Nephron (organoid): ENCODE measurements around the gene KRTAP4-6.
"Not testable (repeated sequence)": the region's sequence is repeated elsewhere in the genome, so short reads cannot be mapped to it uniquely, and the experiment has no call there.

Experiments used
- H3K27ac Mint-ChIP-seq, 3 experiments: 2 replicates each; pipeline ENCODE4 v1.8.0; 2020; ENCODE audit warnings: mixed read lengths in 3 of 3, mild to moderate bottlenecking in 2 of 3, moderate library complexity in 1 of 3
- H3K27me3 Mint-ChIP-seq: 2 replicates; pipeline ENCODE4 v1.8.0; 2021; ENCODE audit warnings: low read depth, mild to moderate bottlenecking, moderate library complexity, mixed read lengths
- H3K36me3 Mint-ChIP-seq: 2 replicates; pipeline ENCODE4 v1.8.0; 2020; ENCODE audit warnings: low read depth, mixed read lengths
- H3K4me1 Mint-ChIP-seq: 2 replicates; pipeline ENCODE4 v1.8.0; 2020; ENCODE audit warnings: mixed read lengths
- H3K4me3 Mint-ChIP-seq, 3 experiments: 2 replicates each; pipeline ENCODE4 v1.8.0; 2020; ENCODE audit warnings: mild to moderate bottlenecking in 3 of 3, mixed read lengths in 3 of 3, moderate library complexity in 2 of 3
- H3K9me3 Mint-ChIP-seq: 2 replicates; pipeline ENCODE4 v1.8.0; 2020; ENCODE audit warnings: mixed read lengths
- CTCF ChIP-seq, 3 experiments: fragments of 200-600 bp; sonication (generic); IDR thresholded peaks; one replicate each; pipeline ENCODE4 v1.5.0; 2021; ENCODE audit warnings: antibody characterized with exemption in 3 of 3; ENCODE audit not compliant: unreplicated experiment in 3 of 3

The KRTAP4-6 gene

GRCh38 chr17:41133880-41134735 lies 6.2 kb downstream of the KRTAP4-6 start:
- H3K27ac Mint-ChIP-seq: no peak overlapping the region
- no peak for TF ChIP-seq CTCF (IDR thresholded peaks at IDR 0.05; ENCODE audit: unreplicated experiment in 3 of 3)
- H3K4me1 Mint-ChIP-seq: no peaks in the 10 kb centered on the region
- no peak overlapping the region for H3K4me3 Mint-ChIP-seq
- H3K36me3 Mint-ChIP-seq: no peaks in the 10 kb centered on the region
- H3K27me3 Mint-ChIP-seq: peaks cover 7% of the 10 kb centered on the region
- peaks cover 9% of the 10 kb centered on the region for H3K9me3 Mint-ChIP-seq

- Mint-ChIP-seq H3K27ac (no peak overlapping the region), H3K36me3 (no peaks in the 10 kb centered on the region), H3K27me3 (peaks cover 7% of the 10 kb centered on the region), H3K4me3 (no peak overlapping the region), H3K9me3 (no peaks in the 10 kb centered on the region), H3K4me1 (no peaks in the 10 kb centered on the region)
- TF ChIP-seq CTCF (IDR thresholded peaks at IDR 0.05; ENCODE audit: unreplicated experiment in 3 of 3): no peak
Observed at GRCh38 chr17:41131979-41132378, 8.4 kb downstream of the KRTAP4-6 start.

- Mint-ChIP-seq H3K4me3 (no peak overlapping the region), H3K27ac (no peak overlapping the region), H3K36me3 (no peaks in the 10 kb centered on the region), H3K9me3 (peaks cover 3% of the 10 kb centered on the region), H3K27me3 (peaks cover 12% of the 10 kb centered on the region), H3K4me1 (no peaks in the 10 kb centered on the region)
- no peak for TF ChIP-seq CTCF (IDR thresholded peaks at IDR 0.05; ENCODE audit: unreplicated experiment in 3 of 3)
Observed at GRCh38 chr17:41127371-41127770, 13.0 kb downstream of the KRTAP4-6 start.

- H3K4me1 Mint-ChIP-seq: no peaks in the 10 kb centered on the region
- no peak for TF ChIP-seq CTCF (IDR thresholded peaks at IDR 0.05; ENCODE audit: unreplicated experiment in 3 of 3)
- H3K27ac Mint-ChIP-seq: no peak overlapping the region
- H3K36me3 Mint-ChIP-seq: no peaks in the 10 kb centered on the region
- peaks cover 11% of the 10 kb centered on the region for H3K27me3 Mint-ChIP-seq
- H3K4me3 Mint-ChIP-seq: no peak overlapping the region
- H3K9me3 Mint-ChIP-seq: peaks cover 3% of the 10 kb centered on the region
Observed at GRCh38 chr17:41126412-41126811, 13.9 kb downstream of the KRTAP4-6 start.

- TF ChIP-seq CTCF (IDR thresholded peaks at IDR 0.05; ENCODE audit: unreplicated experiment in 3 of 3): no peak
- no peak overlapping the region for H3K4me3 Mint-ChIP-seq
- H3K9me3 Mint-ChIP-seq: peaks cover 3% of the 10 kb centered on the region
- H3K27ac Mint-ChIP-seq: no peak overlapping the region
- peaks cover 2% of the 10 kb centered on the region for H3K4me1 Mint-ChIP-seq
- H3K36me3 Mint-ChIP-seq: no peaks in the 10 kb centered on the region
- H3K27me3 Mint-ChIP-seq: peaks cover 9% of the 10 kb centered on the region
Observed at GRCh38 chr17:41125064-41125463, 15.3 kb downstream of the KRTAP4-6 start.

- H3K36me3 Mint-ChIP-seq, H3K9me3 Mint-ChIP-seq, H3K27me3 Mint-ChIP-seq, H3K4me3 Mint-ChIP-seq, H3K27ac Mint-ChIP-seq, H3K4me1 Mint-ChIP-seq: not testable (repeated sequence)
Observed at GRCh38 chr17:41123991-41124371, 16.4 kb downstream of the KRTAP4-6 start, which contains the start of gene KRTAP4-12. TSS of gene KRTAP4-12 (minus strand) at chr17:41124182. CDS start at chr17:41124122, 60 bp downstream.

- not testable (repeated sequence) for H3K36me3 Mint-ChIP-seq, H3K4me3 Mint-ChIP-seq, H3K4me1 Mint-ChIP-seq, H3K27ac Mint-ChIP-seq, H3K9me3 Mint-ChIP-seq, H3K27me3 Mint-ChIP-seq
Observed at GRCh38 chr17:41123292-41123990, 16.9 kb downstream of the KRTAP4-6 start.
